Measurements from ENCODE around the gene OLIG1. TPM values are rescaled to one million over a fixed set of nuclear protein-coding genes. Genes with fewer than 3 reads are reported as not detected.

Gene OLIG1
- total and polyA plus RNA-seq, 3 experiments from 2014 or later: not detected

DNA sequence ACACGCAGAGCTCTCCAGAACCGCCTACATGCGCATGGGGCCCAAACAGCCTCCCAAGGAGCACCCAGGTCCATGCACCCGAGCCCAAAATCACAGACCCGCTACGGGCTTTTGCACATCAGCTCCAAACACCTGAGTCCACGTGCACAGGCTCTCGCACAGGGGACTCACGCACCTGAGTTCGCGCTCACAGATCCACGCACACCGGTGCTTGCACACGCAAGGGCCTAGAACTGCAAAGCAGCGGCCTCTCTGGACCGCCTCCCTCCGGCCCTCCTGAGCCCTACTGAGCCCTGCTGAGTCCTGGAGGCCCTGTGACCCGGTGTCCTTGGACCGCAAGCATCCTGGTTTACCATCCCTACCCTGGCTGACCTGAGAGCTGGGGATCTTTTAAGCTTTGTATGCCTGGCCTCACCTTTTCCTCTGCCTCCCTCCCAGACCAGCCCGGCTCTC lies 36.0 kb upstream of the OLIG1 start:
- Histone ChIP-seq H3K9me3 (ENCODE audit: low read length) (no peaks in the 10 kb centered on the region), H3K27ac (ENCODE audit: low read depth, low read length) (no peak overlapping the region), H3K27me3 (ENCODE audit: insufficient read depth, low read length, poor library complexity, severe bottlenecking) (peaks cover 20% of the 10 kb centered on the region), H3K36me3 (ENCODE audit: insufficient read depth, low read length) (no peaks in the 10 kb centered on the region), H3K4me3 (ENCODE audit: low read length) (no peak overlapping the region), H3K4me1 (ENCODE audit: insufficient read depth, low read length) (peaks cover 12% of the 10 kb centered on the region)
- peaks cover 35 to 57% of the 10 kb centered on the region in 2 donors for H3K27me3 Mint-ChIP-seq
- ChIA-PET POLR2A (no interaction called here), CTCF (no interaction called here)
- H3K4me3 Mint-ChIP-seq: no peak overlapping the region
- H3K4me1 Mint-ChIP-seq: peaks cover 18 to 22% (median 21%) of the 10 kb centered on the region in 3 donors
- peaks cover 0 to 2% (median 0%) of the 10 kb centered on the region in 5 donors for H3K9me3 Mint-ChIP-seq
- no peak for DNase-seq
- no peak overlapping the region for H3K27ac Mint-ChIP-seq
- H3K36me3 Mint-ChIP-seq: no peaks in the 10 kb centered on the region

GRCh38 chr21:33035147-33035546 lies 34.8 kb upstream of the OLIG1 start:
- Histone ChIP-seq H3K4me3 (ENCODE audit: low read length) (no peak overlapping the region), H3K4me1 (ENCODE audit: insufficient read depth, low read length) (peaks cover 4% of the 10 kb centered on the region), H3K9me3 (ENCODE audit: low read length) (no peaks in the 10 kb centered on the region), H3K27ac (ENCODE audit: low read depth, low read length) (no peak overlapping the region), H3K27me3 (ENCODE audit: insufficient read depth, low read length, poor library complexity, severe bottlenecking) (peaks cover 9% of the 10 kb centered on the region), H3K36me3 (ENCODE audit: insufficient read depth, low read length) (no peaks in the 10 kb centered on the region)
- DNase-seq: no peak
- H3K4me3 Mint-ChIP-seq: no peak overlapping the region
- peaks cover 25 to 45% of the 10 kb centered on the region in 2 donors for H3K27me3 Mint-ChIP-seq
- ChIA-PET POLR2A (no interaction called here), CTCF (no interaction called here)
- no peaks in the 10 kb centered on the region for H3K36me3 Mint-ChIP-seq
- peaks cover 11 to 16% (median 13%) of the 10 kb centered on the region in 3 donors for H3K4me1 Mint-ChIP-seq
- peaks cover 0 to 2% (median 0%) of the 10 kb centered on the region in 5 donors for H3K9me3 Mint-ChIP-seq
- peak overlapping the region in 1 of 8 donors; percentile 63 for H3K27ac Mint-ChIP-seq

GRCh38 chr21:33036430-33037162 lies 33.3 kb upstream of the OLIG1 start:
- no peaks in the 10 kb centered on the region for H3K36me3 Mint-ChIP-seq
- peaks cover 0 to 2% (median 0%) of the 10 kb centered on the region in 5 donors for H3K9me3 Mint-ChIP-seq
- CTCF ChIA-PET: no interaction called here
- no peak for DNase-seq
- peaks cover 8% of the 10 kb centered on the region for H3K27me3 ChIP-seq (ENCODE audit: insufficient read depth, low read length, poor library complexity, severe bottlenecking)
- H3K27ac ChIP-seq (ENCODE audit: low read depth, low read length): no peak overlapping the region
- POLR2A ChIA-PET: no interaction called here
- peaks cover 11 to 16% (median 13%) of the 10 kb centered on the region in 3 donors for H3K4me1 Mint-ChIP-seq
- peak overlapping the region in 5 of 8 donors; percentile 1 to 78 (median 50) for H3K27ac Mint-ChIP-seq
- peaks cover 4% of the 10 kb centered on the region for H3K4me1 ChIP-seq (ENCODE audit: insufficient read depth, low read length)
- peaks cover 23 to 44% of the 10 kb centered on the region in 2 donors for H3K27me3 Mint-ChIP-seq
- H3K4me3 ChIP-seq (ENCODE audit: low read length): no peak overlapping the region
- no peaks in the 10 kb centered on the region for H3K36me3 ChIP-seq (ENCODE audit: insufficient read depth, low read length)
- H3K9me3 ChIP-seq (ENCODE audit: low read length): no peaks in the 10 kb centered on the region
- H3K4me3 Mint-ChIP-seq: peak overlapping the region in 6 of 7 donors; percentile 9 to 67 (median 44)

DNA sequence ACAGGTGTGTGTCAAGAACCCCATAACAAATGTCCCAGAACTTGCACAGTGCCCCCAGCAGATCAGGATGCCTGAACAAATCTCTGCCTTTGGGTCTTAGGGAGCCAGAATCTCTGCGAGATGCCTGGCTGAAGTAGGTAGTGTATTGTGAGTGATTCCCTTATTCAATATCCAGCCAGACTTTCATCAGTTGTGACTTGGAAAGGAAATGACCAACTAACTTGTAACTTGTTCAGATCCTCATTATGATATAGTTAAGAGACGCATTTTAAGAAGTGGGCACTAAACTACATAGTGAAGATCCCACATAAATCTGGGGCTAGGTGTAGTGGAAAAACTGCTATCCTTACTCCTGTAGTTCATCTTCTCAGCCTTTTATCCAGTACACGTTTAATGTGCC lies 32.4 kb upstream of the OLIG1 start:
- Histone ChIP-seq H3K9me3 (ENCODE audit: low read length) (no peaks in the 10 kb centered on the region), H3K4me1 (ENCODE audit: insufficient read depth, low read length) (peaks cover 4% of the 10 kb centered on the region), H3K27me3 (ENCODE audit: insufficient read depth, low read length, poor library complexity, severe bottlenecking) (peaks cover 1% of the 10 kb centered on the region), H3K4me3 (ENCODE audit: low read length) (no peak overlapping the region), H3K27ac (ENCODE audit: low read depth, low read length) (no peak overlapping the region), H3K36me3 (ENCODE audit: insufficient read depth, low read length) (no peaks in the 10 kb centered on the region)
- ChIA-PET POLR2A (no interaction called here), CTCF (no interaction called here)
- H3K36me3 Mint-ChIP-seq: no peaks in the 10 kb centered on the region
- no peak for DNase-seq
- no peak overlapping the region for H3K27ac Mint-ChIP-seq
- H3K9me3 Mint-ChIP-seq: peaks cover 0 to 2% (median 0%) of the 10 kb centered on the region in 5 donors
- H3K4me1 Mint-ChIP-seq: peaks cover 11 to 16% (median 13%) of the 10 kb centered on the region in 3 donors
- peaks cover 22 to 40% of the 10 kb centered on the region in 2 donors for H3K27me3 Mint-ChIP-seq
- no peak overlapping the region for H3K4me3 Mint-ChIP-seq

DNA sequence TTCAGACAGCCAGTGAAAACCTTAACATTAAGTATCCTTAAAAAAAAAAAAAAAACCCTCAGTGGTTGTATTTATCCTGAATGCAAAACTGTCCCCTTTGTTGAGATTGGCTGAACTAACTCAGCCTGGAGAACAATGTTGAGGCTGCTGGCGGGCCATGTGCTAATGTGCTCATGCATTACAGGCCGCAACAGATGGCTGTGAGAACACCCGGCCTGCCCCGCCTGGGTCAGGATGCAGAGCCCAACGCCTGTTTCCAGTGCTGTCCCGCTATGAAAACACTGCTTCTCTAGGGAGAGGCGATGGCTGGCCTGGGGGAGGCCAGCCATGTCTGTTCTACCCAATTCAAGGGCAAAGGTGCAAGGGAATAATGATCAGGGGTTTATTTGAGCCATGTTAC lies 30.4 kb upstream of the OLIG1 start:
- H3K4me3 ChIP-seq (ENCODE audit: low read length): no peak overlapping the region
- H3K27me3 Mint-ChIP-seq: peaks cover 19 to 49% of the 10 kb centered on the region in 2 donors
- H3K27ac ChIP-seq (ENCODE audit: low read depth, low read length): no peak overlapping the region
- H3K4me1 Mint-ChIP-seq: peaks cover 11 to 16% (median 13%) of the 10 kb centered on the region in 3 donors
- ChIA-PET CTCF (no interaction called here), POLR2A (no interaction called here)
- peaks cover 4% of the 10 kb centered on the region for H3K27me3 ChIP-seq (ENCODE audit: insufficient read depth, low read length, poor library complexity, severe bottlenecking)
- no peaks in the 10 kb centered on the region for H3K9me3 ChIP-seq (ENCODE audit: low read length)
- no peaks in the 10 kb centered on the region for H3K9me3 Mint-ChIP-seq
- H3K36me3 Mint-ChIP-seq: no peaks in the 10 kb centered on the region
- no peak overlapping the region for H3K4me3 Mint-ChIP-seq
- peak overlapping the region in 1 of 8 donors; percentile 44 for H3K27ac Mint-ChIP-seq
- no peaks in the 10 kb centered on the region for H3K36me3 ChIP-seq (ENCODE audit: insufficient read depth, low read length)
- no peak for DNase-seq
- peaks cover 4% of the 10 kb centered on the region for H3K4me1 ChIP-seq (ENCODE audit: insufficient read depth, low read length)

GRCh38 chr21:33040215-33040614 lies 29.7 kb upstream of the OLIG1 start:
- H3K4me3 Mint-ChIP-seq: no peak overlapping the region
- peaks cover 4% of the 10 kb centered on the region for H3K27me3 ChIP-seq (ENCODE audit: insufficient read depth, low read length, poor library complexity, severe bottlenecking)
- H3K9me3 Mint-ChIP-seq: no peaks in the 10 kb centered on the region
- H3K4me1 Mint-ChIP-seq: peaks cover 11 to 16% (median 13%) of the 10 kb centered on the region in 3 donors
- no peak overlapping the region for H3K4me3 ChIP-seq (ENCODE audit: low read length)
- no peaks in the 10 kb centered on the region for H3K36me3 Mint-ChIP-seq
- H3K27me3 Mint-ChIP-seq: peaks cover 17 to 49% of the 10 kb centered on the region in 2 donors
- ChIA-PET CTCF (no interaction called here), POLR2A (no interaction called here)
- no peaks in the 10 kb centered on the region for H3K9me3 ChIP-seq (ENCODE audit: low read length)
- no peak for DNase-seq
- H3K27ac ChIP-seq (ENCODE audit: low read depth, low read length): no peak overlapping the region
- H3K36me3 ChIP-seq (ENCODE audit: insufficient read depth, low read length): no peaks in the 10 kb centered on the region
- H3K27ac Mint-ChIP-seq: no peak overlapping the region
- H3K4me1 ChIP-seq (ENCODE audit: insufficient read depth, low read length): peaks cover 4% of the 10 kb centered on the region

- Mint-ChIP-seq H3K4me1 (peaks cover 3 to 7% (median 5%) of the 10 kb centered on the region in 3 donors), H3K36me3 (no peaks in the 10 kb centered on the region), H3K4me3 (no peak overlapping the region), H3K9me3 (no peaks in the 10 kb centered on the region), H3K27ac (no peak overlapping the region), H3K27me3 (peaks cover 23 to 54% of the 10 kb centered on the region in 2 donors)
- Histone ChIP-seq H3K27me3 (ENCODE audit: insufficient read depth, low read length, poor library complexity, severe bottlenecking) (peaks cover 4% of the 10 kb centered on the region), H3K27ac (ENCODE audit: low read depth, low read length) (no peak overlapping the region), H3K4me1 (ENCODE audit: insufficient read depth, low read length) (no peaks in the 10 kb centered on the region), H3K4me3 (ENCODE audit: low read length) (no peak overlapping the region), H3K36me3 (ENCODE audit: insufficient read depth, low read length) (no peaks in the 10 kb centered on the region), H3K9me3 (ENCODE audit: low read length) (no peaks in the 10 kb centered on the region)
- POLR2A ChIA-PET: no interaction called here
- no peak for DNase-seq
- CTCF ChIA-PET: no interaction called here
Measured at GRCh38 chr21:33041981-33042380, 28.0 kb upstream of the OLIG1 start.

DNA sequence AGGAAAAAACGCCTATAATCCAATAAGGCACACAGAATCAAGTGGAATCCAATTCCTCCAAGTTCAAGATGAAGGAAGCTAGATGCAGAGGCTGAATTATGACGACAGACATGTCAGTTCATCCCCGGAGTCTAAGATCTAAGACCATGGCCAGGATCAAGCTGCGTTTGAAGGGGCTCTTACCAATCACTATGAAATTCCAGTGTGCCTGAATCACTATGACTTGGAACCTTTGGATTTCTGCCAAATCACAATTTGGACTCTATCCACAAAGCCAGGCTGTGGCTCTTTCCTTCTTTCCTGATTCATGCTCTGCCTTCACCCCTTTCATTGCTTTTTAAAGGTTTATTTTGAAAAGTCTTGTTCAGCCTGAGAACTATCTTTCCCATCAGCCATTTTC lies 27.1 kb upstream of the OLIG1 start:
- ChIA-PET POLR2A (no interaction called here), CTCF (no interaction called here)
- Histone ChIP-seq H3K27ac (ENCODE audit: low read depth, low read length) (no peak overlapping the region), H3K36me3 (ENCODE audit: insufficient read depth, low read length) (no peaks in the 10 kb centered on the region), H3K4me1 (ENCODE audit: insufficient read depth, low read length) (no peaks in the 10 kb centered on the region), H3K9me3 (ENCODE audit: low read length) (no peaks in the 10 kb centered on the region), H3K27me3 (ENCODE audit: insufficient read depth, low read length, poor library complexity, severe bottlenecking) (peaks cover 4% of the 10 kb centered on the region), H3K4me3 (ENCODE audit: low read length) (no peak overlapping the region)
- Mint-ChIP-seq H3K4me1 (peaks cover 0 to 1% (median 0%) of the 10 kb centered on the region in 3 donors), H3K27ac (no peak overlapping the region), H3K27me3 (peaks cover 25 to 63% of the 10 kb centered on the region in 2 donors), H3K4me3 (no peak overlapping the region), H3K9me3 (no peaks in the 10 kb centered on the region), H3K36me3 (peaks cover 0 to 4% (median 0%) of the 10 kb centered on the region in 3 donors)
- DNase-seq: no peak
